Omental fat pad (tissue), 4 donors: ENCODE data around the gene TCP11. TPM values are rescaled to one million over a fixed set of nuclear protein-coding genes. Genes with fewer than 3 reads are reported as not detected.

Experiments
- ATAC-seq: fragments of 150-250 bp; one replicate; pipeline ENCODE4 v1.9.1; 2016; ENCODE audit warnings: mild to moderate bottlenecking, moderate library complexity; ENCODE audit not compliant: low FRiP score
- DNase-seq: peaks from one replicate; pipeline ENCODE4 v3.0.0-alpha.2; 2019; ENCODE audit warnings: low spot score
- total RNA-seq, 4 donors: library from RNA; depleted of rRNA; stranded (reverse); fragments of >200 nt; gene quantifications; one replicate each; pipeline ENCODE4 v1.1.0, GENCODE V29; 2016
- TF ChIP-seq, protein P1 (sequence below), 3 donors: fragments of 450-650 bp; IDR thresholded peaks; one replicate each; pipeline ENCODE4 v1.5.1; 2016 to 2017; ENCODE audit warnings: antibody characterized with exemption in 3 of 3, mild to moderate bottlenecking in 3 of 3, moderate library complexity in 2 of 3

TCP11 gene
- total RNA-seq, 4 donors from 2014 or later, result not detected

DNA sequence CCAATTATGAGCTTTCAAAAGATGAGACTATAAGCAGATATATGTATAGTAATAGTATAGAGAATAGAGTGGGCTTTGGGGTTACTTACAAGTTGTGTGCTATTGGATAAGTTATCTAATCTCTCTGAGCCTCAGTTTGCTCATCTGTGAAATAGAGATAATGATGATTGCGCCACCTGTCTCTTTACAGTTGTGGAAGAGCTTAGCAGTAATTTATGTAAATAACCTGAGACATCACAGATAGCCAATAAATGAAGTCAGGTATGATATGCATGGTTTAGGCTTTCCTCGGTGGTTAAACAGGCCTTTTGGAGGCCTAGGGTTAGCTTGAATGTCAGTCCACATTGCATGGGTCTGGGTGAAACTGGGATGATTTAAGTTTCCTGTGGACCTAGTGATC, 42.8 kb upstream of the TCP11 start:
- TF ChIP-seq, protein P1, sequence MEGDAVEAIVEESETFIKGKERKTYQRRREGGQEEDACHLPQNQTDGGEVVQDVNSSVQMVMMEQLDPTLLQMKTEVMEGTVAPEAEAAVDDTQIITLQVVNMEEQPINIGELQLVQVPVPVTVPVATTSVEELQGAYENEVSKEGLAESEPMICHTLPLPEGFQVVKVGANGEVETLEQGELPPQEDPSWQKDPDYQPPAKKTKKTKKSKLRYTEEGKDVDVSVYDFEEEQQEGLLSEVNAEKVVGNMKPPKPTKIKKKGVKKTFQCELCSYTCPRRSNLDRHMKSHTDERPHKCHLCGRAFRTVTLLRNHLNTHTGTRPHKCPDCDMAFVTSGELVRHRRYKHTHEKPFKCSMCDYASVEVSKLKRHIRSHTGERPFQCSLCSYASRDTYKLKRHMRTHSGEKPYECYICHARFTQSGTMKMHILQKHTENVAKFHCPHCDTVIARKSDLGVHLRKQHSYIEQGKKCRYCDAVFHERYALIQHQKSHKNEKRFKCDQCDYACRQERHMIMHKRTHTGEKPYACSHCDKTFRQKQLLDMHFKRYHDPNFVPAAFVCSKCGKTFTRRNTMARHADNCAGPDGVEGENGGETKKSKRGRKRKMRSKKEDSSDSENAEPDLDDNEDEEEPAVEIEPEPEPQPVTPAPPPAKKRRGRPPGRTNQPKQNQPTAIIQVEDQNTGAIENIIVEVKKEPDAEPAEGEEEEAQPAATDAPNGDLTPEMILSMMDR (IDR thresholded peaks at IDR 0.05), result no peak
- no peak for DNase-seq
- ATAC-seq, result no peak

DNA sequence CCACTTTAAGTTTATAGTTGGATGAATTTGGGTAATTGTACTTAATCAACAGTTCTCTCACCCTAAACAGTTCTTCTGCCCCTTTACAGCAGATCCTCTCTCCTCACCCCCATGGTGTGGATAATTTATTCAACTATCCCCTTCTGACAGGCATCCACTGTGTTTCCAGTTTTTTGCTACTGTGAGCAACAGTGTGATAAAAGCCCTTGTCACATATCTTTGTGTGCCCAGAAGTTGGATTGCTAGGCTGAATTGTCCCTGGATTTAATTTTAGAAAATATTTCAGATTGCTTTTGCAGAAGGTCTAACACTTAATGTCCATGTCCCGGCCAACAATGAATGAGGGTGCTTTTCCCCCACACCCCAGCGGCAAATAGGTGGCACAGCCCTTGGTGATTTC, 42.1 kb upstream of the TCP11 start:
- no peak for ATAC-seq
- DNase-seq, result no peak
- TF ChIP-seq, protein P1 (IDR thresholded peaks at IDR 0.05), result no peak

DNA sequence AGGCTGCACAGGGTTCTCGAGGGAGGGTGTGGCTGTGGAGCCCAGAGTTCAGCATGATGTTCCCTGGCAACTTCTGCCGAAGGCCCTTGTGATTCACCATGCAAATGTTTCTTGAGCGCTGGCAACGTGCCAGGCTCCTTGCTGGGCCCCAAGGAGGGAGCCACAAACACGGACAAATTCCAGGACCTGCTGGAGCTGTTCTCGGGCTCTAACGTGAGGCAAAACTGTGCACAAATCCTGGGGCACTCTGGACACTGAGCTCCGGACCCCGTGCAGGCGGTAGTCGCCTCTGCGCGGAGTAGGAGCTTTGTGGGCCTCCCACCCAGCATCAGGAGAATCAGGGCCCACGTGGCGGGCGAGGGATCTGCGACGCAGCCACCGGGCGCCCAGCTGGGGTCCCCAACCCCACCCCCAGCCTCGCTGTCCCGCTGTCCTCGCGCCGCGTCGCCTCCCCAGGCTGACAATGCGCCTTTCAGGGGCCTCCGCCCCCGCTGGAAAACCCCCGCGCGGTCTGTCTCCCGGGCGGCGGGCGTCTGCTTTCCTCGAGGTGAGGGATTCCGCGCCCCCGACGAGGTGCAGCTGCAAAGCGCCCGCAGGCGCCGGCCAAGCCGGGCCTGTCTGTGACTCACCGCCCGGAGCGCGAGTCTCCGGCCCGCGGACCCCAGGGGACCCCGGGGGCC, 40.9 kb upstream of the TCP11 start:
- DNase-seq (no peak), ATAC-seq (peak; percentile 48)

GRCh38 chr6:35181308-35181932, 40.3 kb upstream of the TCP11 start:
- TF ChIP-seq, protein P1 (IDR thresholded peaks at IDR 0.05), result no peak
- DNase-seq (no peak), ATAC-seq (no peak)

More for the DNA sequence above, 40.9 kb upstream of the TCP11 start:
- TF ChIP-seq, protein P1 (IDR thresholded peaks at IDR 0.05), result no peak

DNA sequence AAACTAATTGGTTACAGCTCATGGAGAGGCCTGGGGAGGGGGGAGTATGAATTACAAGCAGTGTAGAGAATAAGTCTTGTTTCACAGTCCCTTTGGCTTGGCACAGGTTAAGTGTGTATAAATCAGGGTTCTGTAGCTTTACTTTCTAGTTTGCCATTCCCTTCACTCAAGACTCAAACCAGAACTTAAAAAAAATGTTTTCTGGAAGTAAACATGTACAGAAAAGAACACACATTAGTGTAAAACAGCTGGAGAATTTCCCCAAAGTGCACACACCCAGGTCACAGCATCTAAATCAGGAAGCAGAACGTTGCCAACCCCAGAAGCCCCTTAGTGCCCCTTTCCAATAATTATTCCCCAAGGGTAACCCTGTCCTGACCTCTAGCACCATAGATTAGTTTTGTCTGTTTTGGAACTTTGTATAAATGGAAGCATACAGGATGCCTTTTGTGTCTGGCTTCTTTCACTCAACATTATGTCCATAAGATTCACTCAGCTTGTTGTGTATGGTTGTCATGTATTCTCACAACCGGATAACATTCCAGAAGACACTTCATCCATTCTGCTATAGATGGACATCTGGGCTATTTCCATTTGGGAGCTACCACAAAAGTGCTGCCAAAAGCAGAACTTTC, 38.9 kb upstream of the TCP11 start:
- DNase-seq, result no peak
- no peak for ATAC-seq
- TF ChIP-seq, protein P1 (IDR thresholded peaks at IDR 0.05), result no peak

- DNase-seq (no peak), ATAC-seq (no peak)
- TF ChIP-seq, protein P1 (IDR thresholded peaks at IDR 0.05), result no peak
Measured at GRCh38 chr6:35178932-35179832, 38.0 kb upstream of the TCP11 start.
